Smooth muscle cell of the brain vasculature (primary cell): ENCODE results near the gene SNTG2.
"Not testable (repeated sequence)": the region's sequence is repeated elsewhere in the genome, so short reads cannot be mapped to it uniquely, and the experiment has no call there.

Source experiments
- DNase-seq: peaks from one replicate; pipeline ENCODE4 v3.0.0-alpha.2; 2012; ENCODE audit warnings: low read depth, low spot score

Gene SNTG2

GRCh38 chr2:950080-950966 lies at the start of gene SNTG2:
Gene SNTG2 (plus strand): TSS chr2:950849. CDS start chr2:950997, 148 bp downstream.
- no peak for DNase-seq

- DNase-seq, result no peak
These were observed 48.1 kb upstream of the SNTG2 start for GRCh38 chr2:902584-902983.

- no peak for DNase-seq
These were observed 47.3 kb upstream of the SNTG2 start for GRCh38 chr2:903223-903900.

- no peak for DNase-seq
These were observed 46.2 kb upstream of the SNTG2 start for GRCh38 chr2:904246-905024.

- no peak for DNase-seq
These were observed 45.4 kb upstream of the SNTG2 start for GRCh38 chr2:905091-905832.

- DNase-seq, result no peak
These were observed 44.9 kb upstream of the SNTG2 start for GRCh38 chr2:905833-906140.

GRCh38 chr2:907706-908105 lies 42.9 kb upstream of the SNTG2 start:
- no peak for DNase-seq

GRCh38 chr2:908568-908967 lies 42.1 kb upstream of the SNTG2 start:
- DNase-seq, result no peak

GRCh38 chr2:909764-910379 lies 40.8 kb upstream of the SNTG2 start:
- not testable (repeated sequence) for DNase-seq

- no peak for DNase-seq
These were observed 40.0 kb upstream of the SNTG2 start for GRCh38 chr2:910698-911097.

GRCh38 chr2:915979-916378 lies 34.7 kb upstream of the SNTG2 start:
- no peak for DNase-seq

GRCh38 chr2:916935-917334 lies 33.7 kb upstream of the SNTG2 start:
- DNase-seq, result no peak

- DNase-seq, result no peak
These were observed 31.0 kb upstream of the SNTG2 start for GRCh38 chr2:919672-920071.

- DNase-seq, result no peak
These were observed 30.1 kb upstream of the SNTG2 start for GRCh38 chr2:920573-920972.

- no peak for DNase-seq
These were observed 29.6 kb upstream of the SNTG2 start for GRCh38 chr2:920999-921398.

- no peak for DNase-seq
These were observed 28.5 kb upstream of the SNTG2 start for GRCh38 chr2:922185-922584.

GRCh38 chr2:923832-924601 lies 26.6 kb upstream of the SNTG2 start:
- DNase-seq, result no peak

GRCh38 chr2:924701-925100 lies 25.9 kb upstream of the SNTG2 start:
- no peak for DNase-seq

- no peak for DNase-seq
These were observed 25.3 kb upstream of the SNTG2 start for GRCh38 chr2:925309-925708.

- no peak for DNase-seq
These were observed 24.9 kb upstream of the SNTG2 start for GRCh38 chr2:925711-926110.
